Liver (tissue), 9 donors: ENCODE results near the gene TCOF1. TPM values are rescaled to one million over a fixed set of nuclear protein-coding genes. Genes with fewer than 3 reads are reported as not detected.

Source experiments
- DNase-seq: peaks from one replicate; pipeline ENCODE4 v3.0.0-alpha.2; 2017; ENCODE audit warnings: low spot score
- H3K27ac ChIP-seq, 2 donors: one replicate each; pipeline ENCODE4 v1.7.0; 2013; ENCODE audit warnings: inconsistent platforms in 2 of 2, low read length in 2 of 2, control low read depth in 1 of 2, low read depth in 1 of 2, mild to moderate bottlenecking in 1 of 2
- H3K27me3 ChIP-seq, 4 donors: one replicate each; pipeline versions ENCODE4 v1.6.1 to v1.7.0; 2013; ENCODE audit warnings: low read length in 3 of 4, inconsistent platforms in 1 of 4, mild to moderate bottlenecking in 1 of 4, moderate library complexity in 1 of 4; ENCODE audit not compliant: control insufficient read depth in 4 of 4, insufficient read depth in 4 of 4
- H3K36me3 ChIP-seq, 4 donors: one replicate each; pipeline versions ENCODE4 v1.6.1 to v1.7.0; 2013; ENCODE audit warnings: low read length in 3 of 4, mild to moderate bottlenecking in 3 of 4, low read depth in 1 of 4, moderate library complexity in 1 of 4; ENCODE audit not compliant: control insufficient read depth in 4 of 4, insufficient read depth in 3 of 4
- H3K4me1 ChIP-seq, 4 donors: one replicate each; pipeline versions ENCODE4 v1.6.1 to v1.7.0; 2013; ENCODE audit warnings: low read length in 3 of 4, mild to moderate bottlenecking in 3 of 4, moderate library complexity in 1 of 4; ENCODE audit not compliant: control insufficient read depth in 4 of 4, insufficient read depth in 4 of 4
- H3K4me3 ChIP-seq, 3 donors: one replicate each; pipeline versions ENCODE4 v1.6.1 to v1.7.0; 2013; ENCODE audit warnings: low read length in 3 of 3, control low read depth in 1 of 3, low read depth in 1 of 3, mild to moderate bottlenecking in 1 of 3
- H3K9ac ChIP-seq, 2 donors: one replicate each; pipeline ENCODE4 v1.7.0; 2013; ENCODE audit warnings: low read length in 2 of 2, mild to moderate bottlenecking in 2 of 2, moderate library complexity in 2 of 2, control low read depth in 1 of 2, low read depth in 1 of 2
- H3K9me3 ChIP-seq, 4 donors: one replicate each; pipeline versions ENCODE4 v1.6.1 to v1.7.0; 2013; ENCODE audit warnings: low read length in 3 of 4; ENCODE audit not compliant: control insufficient read depth in 4 of 4
- FOXA1 ChIP-seq: IDR thresholded peaks from 2 replicates; pipeline ENCODE4 v1.6.1; 2016; ENCODE audit warnings: antibody characterized with exemption
- FOXA2 ChIP-seq: IDR thresholded peaks from 2 replicates; pipeline ENCODE4 v1.6.1; 2016; ENCODE audit warnings: antibody characterized with exemption
- GABPA ChIP-seq, 2 donors: IDR thresholded peaks in 1 of 2; conservative IDR thresholded peaks in 1 of 2; 2 replicates each; pipeline ENCODE4 v1.6.1; 2016; ENCODE audit warnings: antibody characterized with exemption in 2 of 2, mild to moderate bottlenecking in 1 of 2, moderate library complexity in 1 of 2
- HNF4G ChIP-seq: IDR thresholded peaks from 2 replicates; pipeline ENCODE4 v1.6.1; 2016; ENCODE audit warnings: antibody characterized with exemption
- JUND ChIP-seq, 2 donors: IDR thresholded peaks; 2 replicates each; pipeline ENCODE4 v1.6.1; 2016; ENCODE audit warnings: antibody characterized with exemption in 2 of 2
- TAF1 ChIP-seq: conservative IDR thresholded peaks from 2 replicates; pipeline ENCODE4 v1.6.1; 2016; ENCODE audit warnings: antibody characterized with exemption, mild to moderate bottlenecking
- YY1 ChIP-seq: IDR thresholded peaks from 2 replicates; pipeline ENCODE4 v1.6.1; 2016; ENCODE audit warnings: antibody characterized with exemption, mild to moderate bottlenecking
- WGBS: extraction: QIAGEN DNeasy Blood & Tissue Kit; methylation state at CpG from one replicate; pipeline ENCODE4 v1.1.7; 2013; 5-methylcytosine and 5-hydroxymethylcytosine counted together
- polyA plus RNA-seq, 2 donors: library from polyadenylated mRNA; stranded (reverse) in 1 of 2; unstranded in 1 of 2; fragments of 200-250 nt in 1 of 2; fragments of >200 nt in 1 of 2; fragmentation: Nextera tagmentation in 1 of 2; extraction: Ambion mirVana in 1 of 2; gene quantifications; one replicate each; pipeline versions ENCODE4 v1.2.1 to v1.2.3, GENCODE V29; 2013 to 2015
- total RNA-seq, 2 donors: library from RNA; depleted of rRNA; stranded (reverse); fragments of >200 nt; gene quantifications; one replicate each; pipeline ENCODE4 v1.2.3, GENCODE V29; 2014
- TF ChIP-seq, protein P1 (sequence below): IDR thresholded peaks from 2 replicates; pipeline ENCODE4 v1.6.1; 2016; ENCODE audit warnings: antibody characterized with exemption
- TF ChIP-seq, protein P2 (sequence below): IDR thresholded peaks from 2 replicates; pipeline ENCODE4 v1.6.1; 2016; ENCODE audit warnings: antibody characterized with exemption
- TF ChIP-seq, protein P3 (sequence below): fragments of 150-350 bp; IDR thresholded peaks from 2 replicates; pipeline ENCODE4 v1.5.1; 2017; ENCODE audit warnings: improper control_type of control experiment, low read depth, low read length; ENCODE audit not compliant: missing input control
- TF ChIP-seq, protein P4 (sequence below): IDR thresholded peaks from 2 replicates; pipeline ENCODE4 v1.6.1; 2016; ENCODE audit warnings: antibody characterized with exemption, mild to moderate bottlenecking
- donor health status: healthy.
- donor health status: healthy.
- donor health status: healthy.
- donor health status: healthy.
- donor health status: healthy.

TCOF1 gene
- total and polyA plus RNA-seq, 4 donors: 3.2 to 8.5 (median 6.4) TPM

DNA sequence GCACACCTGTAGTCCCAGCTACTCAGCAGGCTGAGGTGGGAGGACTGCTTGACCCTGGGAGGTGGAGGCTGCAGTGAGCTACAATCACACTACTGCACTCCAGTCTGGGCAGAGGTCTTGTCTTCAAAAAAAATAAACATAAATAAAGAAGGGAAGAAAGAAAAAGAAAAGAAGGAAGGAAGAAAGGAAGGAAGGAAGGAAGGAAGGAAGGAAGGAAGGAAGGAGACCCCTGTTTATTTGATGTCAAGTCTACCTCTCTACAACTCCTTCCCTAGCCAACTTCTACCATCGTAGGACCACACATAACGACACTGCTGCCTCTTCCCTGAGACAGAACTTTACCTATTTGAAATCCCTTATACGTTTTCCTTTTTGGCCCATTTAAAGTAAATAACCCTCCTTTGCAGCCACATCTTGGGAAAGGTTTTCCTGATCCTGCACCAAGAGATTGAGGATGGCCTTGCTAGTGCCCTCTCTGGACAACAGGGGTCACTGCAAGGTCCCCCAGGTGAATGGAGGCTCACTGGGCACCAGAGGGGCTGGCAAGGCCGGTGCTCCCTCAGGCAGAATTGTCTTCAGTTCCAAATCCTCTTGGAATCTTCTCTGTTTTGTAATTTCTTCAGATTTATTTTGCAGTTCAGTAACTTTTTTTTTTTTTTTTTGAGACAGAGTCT is 81.5 kb downstream of the TCOF1 start (continued):
- TF ChIP-seq, protein P1, sequence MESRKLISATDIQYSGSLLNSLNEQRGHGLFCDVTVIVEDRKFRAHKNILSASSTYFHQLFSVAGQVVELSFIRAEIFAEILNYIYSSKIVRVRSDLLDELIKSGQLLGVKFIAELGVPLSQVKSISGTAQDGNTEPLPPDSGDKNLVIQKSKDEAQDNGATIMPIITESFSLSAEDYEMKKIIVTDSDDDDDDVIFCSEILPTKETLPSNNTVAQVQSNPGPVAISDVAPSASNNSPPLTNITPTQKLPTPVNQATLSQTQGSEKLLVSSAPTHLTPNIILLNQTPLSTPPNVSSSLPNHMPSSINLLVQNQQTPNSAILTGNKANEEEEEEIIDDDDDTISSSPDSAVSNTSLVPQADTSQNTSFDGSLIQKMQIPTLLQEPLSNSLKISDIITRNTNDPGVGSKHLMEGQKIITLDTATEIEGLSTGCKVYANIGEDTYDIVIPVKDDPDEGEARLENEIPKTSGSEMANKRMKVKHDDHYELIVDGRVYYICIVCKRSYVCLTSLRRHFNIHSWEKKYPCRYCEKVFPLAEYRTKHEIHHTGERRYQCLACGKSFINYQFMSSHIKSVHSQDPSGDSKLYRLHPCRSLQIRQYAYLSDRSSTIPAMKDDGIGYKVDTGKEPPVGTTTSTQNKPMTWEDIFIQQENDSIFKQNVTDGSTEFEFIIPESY: no peak
- no peak for TF ChIP-seq GABPA (IDR thresholded peaks at IDR 0.05 in 1 of 2, conservative IDR thresholded peaks at IDR 0.05 in 1 of 2)

DNA sequence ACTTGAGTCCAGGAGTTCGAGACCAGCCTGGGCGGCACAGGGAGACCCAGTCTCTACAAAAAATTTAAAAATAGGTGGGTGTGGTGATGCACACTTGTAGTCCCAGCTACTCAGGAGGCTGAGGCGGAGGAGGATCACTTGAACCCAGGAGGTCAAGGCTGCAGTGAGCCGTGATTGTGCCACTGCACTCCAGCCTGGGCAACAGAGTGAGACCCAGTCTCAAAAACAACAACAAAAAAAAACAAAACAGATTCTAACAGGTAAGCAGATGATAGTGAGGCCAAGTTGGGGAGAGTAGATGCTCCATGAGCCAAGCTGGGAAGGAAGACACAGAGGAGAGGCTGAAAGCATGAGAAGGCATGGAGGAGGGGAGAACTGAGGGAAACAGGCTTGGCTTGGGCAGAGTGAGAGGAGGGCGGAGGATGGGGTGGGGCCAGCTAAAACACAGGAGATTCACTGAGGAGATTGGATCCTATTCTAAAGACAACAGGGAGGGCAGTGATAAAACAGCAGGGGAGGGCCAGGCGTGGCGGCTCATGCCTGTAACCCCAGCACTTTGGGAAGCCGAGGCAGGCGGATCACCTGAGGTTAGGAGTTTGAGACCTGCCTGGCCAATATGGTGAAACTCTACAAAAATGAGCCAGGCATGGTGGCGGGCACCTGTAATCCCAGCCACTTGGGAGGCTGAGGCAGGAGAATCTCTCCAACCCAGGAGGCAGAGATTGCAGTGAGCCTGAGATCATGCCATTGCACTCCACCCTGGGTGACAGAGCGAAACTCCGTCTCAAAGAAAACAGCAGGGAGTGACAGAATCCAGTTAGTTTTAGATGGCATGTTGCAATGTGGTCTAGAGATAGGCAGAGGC is 83.7 kb downstream of the TCOF1 start:
- Histone ChIP-seq H3K27ac (no peak overlapping the region), H3K9ac (no peak overlapping the region), H3K9me3 (no peaks in the 10 kb centered on the region), H3K27me3 (no peaks in the 10 kb centered on the region), H3K36me3 (peaks cover 11 to 35% (median 33%) of the 10 kb centered on the region in 4 donors), H3K4me1 (peaks cover 0 to 2% (median 0%) of the 10 kb centered on the region in 4 donors), H3K4me3 (no peak overlapping the region)
- TF ChIP-seq TAF1 (no peak), FOXA1 (no peak), HNF4G (no peak), YY1 (no peak), FOXA2 (no peak), JUND (IDR thresholded peaks at IDR 0.05) (no peak)
- TF ChIP-seq, protein P2, sequence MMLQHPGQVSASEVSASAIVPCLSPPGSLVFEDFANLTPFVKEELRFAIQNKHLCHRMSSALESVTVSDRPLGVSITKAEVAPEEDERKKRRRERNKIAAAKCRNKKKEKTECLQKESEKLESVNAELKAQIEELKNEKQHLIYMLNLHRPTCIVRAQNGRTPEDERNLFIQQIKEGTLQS: no peak
- TF ChIP-seq, protein P3, sequence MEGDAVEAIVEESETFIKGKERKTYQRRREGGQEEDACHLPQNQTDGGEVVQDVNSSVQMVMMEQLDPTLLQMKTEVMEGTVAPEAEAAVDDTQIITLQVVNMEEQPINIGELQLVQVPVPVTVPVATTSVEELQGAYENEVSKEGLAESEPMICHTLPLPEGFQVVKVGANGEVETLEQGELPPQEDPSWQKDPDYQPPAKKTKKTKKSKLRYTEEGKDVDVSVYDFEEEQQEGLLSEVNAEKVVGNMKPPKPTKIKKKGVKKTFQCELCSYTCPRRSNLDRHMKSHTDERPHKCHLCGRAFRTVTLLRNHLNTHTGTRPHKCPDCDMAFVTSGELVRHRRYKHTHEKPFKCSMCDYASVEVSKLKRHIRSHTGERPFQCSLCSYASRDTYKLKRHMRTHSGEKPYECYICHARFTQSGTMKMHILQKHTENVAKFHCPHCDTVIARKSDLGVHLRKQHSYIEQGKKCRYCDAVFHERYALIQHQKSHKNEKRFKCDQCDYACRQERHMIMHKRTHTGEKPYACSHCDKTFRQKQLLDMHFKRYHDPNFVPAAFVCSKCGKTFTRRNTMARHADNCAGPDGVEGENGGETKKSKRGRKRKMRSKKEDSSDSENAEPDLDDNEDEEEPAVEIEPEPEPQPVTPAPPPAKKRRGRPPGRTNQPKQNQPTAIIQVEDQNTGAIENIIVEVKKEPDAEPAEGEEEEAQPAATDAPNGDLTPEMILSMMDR: no peak
- TF ChIP-seq, protein P4, sequence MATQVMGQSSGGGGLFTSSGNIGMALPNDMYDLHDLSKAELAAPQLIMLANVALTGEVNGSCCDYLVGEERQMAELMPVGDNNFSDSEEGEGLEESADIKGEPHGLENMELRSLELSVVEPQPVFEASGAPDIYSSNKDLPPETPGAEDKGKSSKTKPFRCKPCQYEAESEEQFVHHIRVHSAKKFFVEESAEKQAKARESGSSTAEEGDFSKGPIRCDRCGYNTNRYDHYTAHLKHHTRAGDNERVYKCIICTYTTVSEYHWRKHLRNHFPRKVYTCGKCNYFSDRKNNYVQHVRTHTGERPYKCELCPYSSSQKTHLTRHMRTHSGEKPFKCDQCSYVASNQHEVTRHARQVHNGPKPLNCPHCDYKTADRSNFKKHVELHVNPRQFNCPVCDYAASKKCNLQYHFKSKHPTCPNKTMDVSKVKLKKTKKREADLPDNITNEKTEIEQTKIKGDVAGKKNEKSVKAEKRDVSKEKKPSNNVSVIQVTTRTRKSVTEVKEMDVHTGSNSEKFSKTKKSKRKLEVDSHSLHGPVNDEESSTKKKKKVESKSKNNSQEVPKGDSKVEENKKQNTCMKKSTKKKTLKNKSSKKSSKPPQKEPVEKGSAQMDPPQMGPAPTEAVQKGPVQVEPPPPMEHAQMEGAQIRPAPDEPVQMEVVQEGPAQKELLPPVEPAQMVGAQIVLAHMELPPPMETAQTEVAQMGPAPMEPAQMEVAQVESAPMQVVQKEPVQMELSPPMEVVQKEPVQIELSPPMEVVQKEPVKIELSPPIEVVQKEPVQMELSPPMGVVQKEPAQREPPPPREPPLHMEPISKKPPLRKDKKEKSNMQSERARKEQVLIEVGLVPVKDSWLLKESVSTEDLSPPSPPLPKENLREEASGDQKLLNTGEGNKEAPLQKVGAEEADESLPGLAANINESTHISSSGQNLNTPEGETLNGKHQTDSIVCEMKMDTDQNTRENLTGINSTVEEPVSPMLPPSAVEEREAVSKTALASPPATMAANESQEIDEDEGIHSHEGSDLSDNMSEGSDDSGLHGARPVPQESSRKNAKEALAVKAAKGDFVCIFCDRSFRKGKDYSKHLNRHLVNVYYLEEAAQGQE: no peak
- no peak for DNase-seq
- WGBS: 92% methylated on average over 12 of the region's 12 CpGs
